A673 (cell line): Measurements from ENCODE around the gene FUT8.

ENCODE experiments used
- CTCF ChIP-seq: fragments of 300-800, 200-600 bp; sonication (generic); conservative IDR thresholded peaks from 2 replicates; pipeline ENCODE4 v1.5.1; 2017; ENCODE audit warnings: low read depth, mild to moderate bottlenecking, antibody characterized with exemption, low read length, moderate library complexity, mixed read lengths
- EZH2 ChIP-seq: fragments of 200-600 bp; sonication (generic); IDR thresholded peaks from 2 replicates; pipeline ENCODE4 v1.6.1; 2017; ENCODE audit warnings: borderline replicate concordance, low read depth, mild to moderate bottlenecking, mixed read lengths, antibody characterized with exemption, low read length; ENCODE audit not compliant: poor library complexity, severe bottlenecking

GRCh38 chr14:65485516-65485915 lies 73.0 kb downstream of the FUT8 start:
- TF ChIP-seq CTCF (no peak), EZH2 (no peak)
